K562 (cell line): ENCODE data around the gene GMPR2. TPM values are rescaled to one million over a fixed set of nuclear protein-coding genes. Genes with fewer than 3 reads are reported as not detected.
A peak's percentile ranks its signal among the peaks of the same experiment; 100 is the strongest.

Experiments used
- ATAC-seq: fragments of 200-7000 bp; cut with Tn5 transposase; 3 replicates; pipeline ENCODE4 v1.9.1; 2020; ENCODE audit warnings: moderate library complexity
- BruUV-seq: library from RNA; stranded (reverse); fragments of 400-500 nt; replicated peaks from 2 replicates; lab custom pipeline; 2021; lab: Mats Ljungman, UMichigan
- CTCF ChIA-PET: fragments of 300-600 bp; formaldehyde crosslinking; extraction: SDS; loops from one replicate; lab custom pipeline; 2021; ENCODE audit warnings: low intra/inter-chr PET ratio; lab: Yijun Ruan, JAX
- POLR2A ChIA-PET: fragments of 300-600, 350-650 bp; sonication (Branson Sonifier 250); formaldehyde crosslinking; extraction: SDS; loops from one replicate; lab custom pipeline; 2021; ENCODE audit warnings: antibody characterized with exemption, inconsistent platforms; lab: Yijun Ruan, JAX
- DNase-seq, 4 experiments: peaks; one replicate each; pipeline versions ENCODE4 v3.0.0 to v3.0.0-alpha.2; 2011 to 2018; ENCODE audit warnings: low spot score in 3 of 4, mixed read lengths in 3 of 4; ENCODE audit errors: extremely low read depth in 1 of 4
- FAIRE-seq: peaks from 2 replicates; lab custom pipeline; 2011; peaks lifted over from hg19 to GRCh38; lab: Jason Lieb, UNC
- H2AFZ ChIP-seq: 2 replicates; pipeline ENCODE4 v1.6.0; 2011; ENCODE audit warnings: low read depth, low read length, control low read depth, inconsistent platforms
- H3K27ac ChIP-seq: fragments of 200-600 bp; 3 replicates; pipeline ENCODE4 v1.8.0; 2011; ENCODE audit warnings: low read depth, mild to moderate bottlenecking, control low read depth, inconsistent platforms, low read length, moderate library complexity, mixed read lengths; ENCODE audit errors: extremely low read depth
- H3K27me3 ChIP-seq, 2 experiments: fragments of 300-600 bp in 1 of 2; 2 replicates in 1 of 2; 3 replicates in 1 of 2; pipeline versions ENCODE4 v1.6.0 to v1.8.0; 2011; ENCODE audit warnings: inconsistent platforms in 2 of 2, low read length in 2 of 2, mild to moderate bottlenecking in 1 of 2, mixed read lengths in 1 of 2, moderate library complexity in 1 of 2; ENCODE audit not compliant: control insufficient read depth in 2 of 2, insufficient read depth in 2 of 2
- H3K36me3 ChIP-seq: fragments of 300-600 bp; 3 replicates; pipeline ENCODE4 v1.8.0; 2011; ENCODE audit warnings: mild to moderate bottlenecking, low read length, inconsistent platforms; ENCODE audit not compliant: control insufficient read depth, insufficient read depth
- H3K4me1 ChIP-seq, 2 experiments: fragments of 200-600 bp in 1 of 2; replicated peaks in 1 of 2; 2 replicates in 1 of 2; 3 replicates in 1 of 2; pipeline versions ENCODE4 v1.5.1 to v1.8.0; 2011; ENCODE audit warnings: inconsistent platforms in 2 of 2, low read length in 2 of 2, mild to moderate bottlenecking in 1 of 2, mixed read lengths in 1 of 2, moderate library complexity in 1 of 2; ENCODE audit not compliant: control insufficient read depth in 2 of 2, insufficient read depth in 2 of 2
- H3K4me2 ChIP-seq: 2 replicates; pipeline ENCODE4 v1.6.1; 2011; ENCODE audit warnings: low read length, control low read depth, inconsistent platforms, mixed read lengths; ENCODE audit not compliant: insufficient read depth
- H3K4me3 ChIP-seq: fragments of 200-600 bp; sonication (generic), shearing (Covaris generic); 2 replicates; pipeline ENCODE4 v1.5.1; 2016; ENCODE audit warnings: control low read depth, inconsistent platforms
- H3K79me2 ChIP-seq: fragments of 200-600 bp; 3 replicates; pipeline ENCODE4 v1.8.0; 2011; ENCODE audit warnings: low read length, inconsistent platforms; ENCODE audit not compliant: control insufficient read depth, insufficient read depth
- H3K9ac ChIP-seq, 2 experiments: 2 replicates each; pipeline versions ENCODE4 v1.6.0 to v1.6.1; 2011; ENCODE audit warnings: low read depth in 2 of 2, low read length in 2 of 2, control low read depth in 1 of 2, inconsistent platforms in 1 of 2, mild to moderate bottlenecking in 1 of 2, mixed read lengths in 1 of 2; ENCODE audit not compliant: insufficient read depth in 1 of 2
- H3K9me1 ChIP-seq: one replicate; pipeline ENCODE4 v1.6.0; 2011; ENCODE audit warnings: inconsistent platforms, mild to moderate bottlenecking, low read length, moderate library complexity; ENCODE audit not compliant: control insufficient read depth, insufficient read depth
- H3K9me3 ChIP-seq: replicated peaks from 2 replicates; pipeline ENCODE4 v1.5.1; 2011; ENCODE audit warnings: low read depth, low read length, inconsistent platforms; ENCODE audit not compliant: control insufficient read depth, insufficient read depth
- H4K20me1 ChIP-seq: replicated peaks from 2 replicates; pipeline ENCODE4 v1.6.1; 2011; ENCODE audit warnings: low read length, inconsistent platforms, mixed read lengths; ENCODE audit not compliant: control insufficient read depth, insufficient read depth
- CREB3L1 ChIP-seq: fragments of 450-650 bp; IDR thresholded peaks from 2 replicates; pipeline ENCODE4 v1.6.1; 2014; ENCODE audit warnings: low read depth, mild to moderate bottlenecking, moderate library complexity, borderline replicate concordance
- DEAF1 ChIP-seq: fragments of 450-650 bp; formaldehyde crosslinking; IDR thresholded peaks from 2 replicates; pipeline ENCODE4 v1.4.0; 2020; ENCODE audit warnings: mild to moderate bottlenecking, moderate library complexity
- HDGF ChIP-seq: fragments of 450-650 bp; IDR thresholded peaks from 2 replicates; pipeline ENCODE4 v1.6.1; 2016
- HNRNPK ChIP-seq: fragments of 200-400 bp; formaldehyde crosslinking; IDR thresholded peaks from one replicate; pipeline ENCODE4 v1.6.1; 2018; ENCODE audit warnings: mild to moderate bottlenecking, low read depth, low read length; ENCODE audit not compliant: poor library complexity, severe bottlenecking
- IRF9 ChIP-seq: fragments of 450-650 bp; IDR thresholded peaks from 2 replicates; pipeline ENCODE4 v1.6.1; 2016; ENCODE audit warnings: missing biosample characterization, missing genetic modification characterization
- MAZ ChIP-seq, 2 experiments: fragments of 450-650 bp in 1 of 2; sonication (generic) in 1 of 2; formaldehyde crosslinking; IDR thresholded peaks in 1 of 2; conservative IDR thresholded peaks in 1 of 2; 2 replicates each; pipeline versions ENCODE4 v1.4.0 to v1.5.0; 2020; ENCODE audit warnings: mild to moderate bottlenecking in 1 of 2, missing genetic modification reagents in 1 of 2
- POLR2AphosphoS2 ChIP-seq: IDR thresholded peaks from 2 replicates; pipeline ENCODE4 v1.6.1; 2012; ENCODE audit warnings: low read length, improper control_type of control experiment
- PTRF ChIP-seq: fragments of 450-650 bp; IDR thresholded peaks from 2 replicates; pipeline ENCODE4 v1.6.1; 2016; ENCODE audit warnings: mild to moderate bottlenecking, missing genetic modification characterization, missing compliant biosample characterization
- RFX5 ChIP-seq: IDR thresholded peaks from 2 replicates; pipeline ENCODE4 v1.6.1; 2011; ENCODE audit warnings: low read depth, mild to moderate bottlenecking, improper control_type of control experiment, low read length
- SNRNP70 ChIP-seq: fragments of 200-400 bp; formaldehyde crosslinking; optimal IDR thresholded peaks from 2 replicates; pipeline ENCODE3; 2017; ENCODE audit warnings: low read depth, low read length
- SRSF3 ChIP-seq: fragments of 200-400 bp; formaldehyde crosslinking; IDR thresholded peaks from 2 replicates; pipeline ENCODE4 v1.6.1; 2016; ENCODE audit warnings: mild to moderate bottlenecking, low read length, moderate library complexity; ENCODE audit not compliant: insufficient read depth
- WGBS: fragments of 100-300 bp; shearing (Covaris generic); methylation state at CpG from one replicate; pipeline ENCODE4 v1.1.6; 2016; ENCODE audit warnings: low coverage, mixed read lengths; ENCODE audit not compliant: insufficient coverage; ENCODE audit errors: missing lambda C conversion rate; 5-methylcytosine and 5-hydroxymethylcytosine counted together
- in situ Hi-C: fragments of 300-500 bp; cut with MboI; formaldehyde crosslinking; loops from 4 replicates; pipeline ENCODE4 v1.15.0; 2018; ENCODE audit warnings: inconsistent platforms, mixed read lengths
- intact Hi-C: fragments of 100-400 bp; cut with micrococcal nuclease; formaldehyde crosslinking; loops from 2 replicates; pipeline ENCODE4 v1.14.2; 2022
- polyA plus RNA-seq, 8 experiments: library from polyadenylated mRNA; depleted of rRNA in 4 of 8; stranded (reverse) in 5 of 8; unstranded in 3 of 8; fragments of >200 nt; fragmentation: Nextera tagmentation in 2 of 8; fragmentation: Illumina TruSeq in 1 of 8; extraction: Ambion mirVana in 2 of 8; extraction: Trizol in 1 of 8; gene quantifications; 2 replicates each; pipeline versions ENCODE4 v1.2.1 to v1.2.3, GENCODE V29; 2011 to 2014; ENCODE audit warnings: inconsistent platforms in 1 of 8, missing spikeins in 1 of 8
- total RNA-seq, 7 experiments: library from RNA; depleted of rRNA in 6 of 7; stranded (reverse); fragments of >200 nt in 6 of 7; fragmentation: Illumina TruSeq in 2 of 7; extraction: Trizol in 2 of 7; gene quantifications; 2 replicates each; pipeline versions ENCODE4 v1.2.1 to v1.2.3, GENCODE V29; 2011 to 2021; ENCODE audit warnings: low replicate concordance in 1 of 7

Gene GMPR2
- total and polyA plus RNA-seq, 9 of the 15 experiments (the other 6 are each of a cell fraction or from before 2014, with no cell fraction given): 26.4 to 67.4 (median 36.3) TPM

DNA sequence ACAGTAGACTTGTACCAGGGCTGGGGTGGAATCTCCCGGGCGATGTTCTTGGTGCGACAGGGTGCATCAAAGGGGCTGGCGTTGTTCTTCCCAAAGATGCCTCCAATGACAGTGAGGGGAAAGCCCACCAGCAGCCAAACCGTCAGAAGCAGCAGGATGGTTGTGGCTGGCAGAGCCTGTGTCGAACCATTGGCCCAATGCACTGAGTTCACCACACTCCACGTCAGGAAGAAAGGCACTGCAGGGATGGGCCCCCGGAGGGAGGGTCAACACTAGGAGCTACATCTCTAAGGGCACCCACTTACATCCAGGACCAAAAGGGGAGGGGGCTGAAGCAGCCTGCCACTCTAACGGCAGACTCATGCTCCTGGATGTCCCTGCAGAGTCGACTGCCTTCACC lies 42.3 kb upstream of the GMPR2 start:
- in situ Hi-C loops (no loop called here), intact Hi-C loops (no loop called here)
- ChIA-PET CTCF (no interaction called here), POLR2A (interaction anchor here (1.0 kb wide), 1 partner anchor 11 kb away, joined by 3 read pairs; no protein-coding TSS in a partner anchor)
- Histone ChIP-seq H3K4me3 (no peak overlapping the region), H2AFZ (no peak overlapping the region), H3K27ac (no peak overlapping the region), H3K9me3 (no peaks in the 10 kb centered on the region), H3K27me3 (no peaks in the 10 kb centered on the region), H3K36me3 (peaks cover 56% of the 10 kb centered on the region; the same call in 2 of the 3 replicates), H3K79me2 (peaks cover 39% of the 10 kb centered on the region), H3K4me1 (peaks cover 6 to 28% of the 10 kb centered on the region in 2 experiments; a peak in 3 of 5 replicates), H3K9ac (peak overlapping the region in 1 of 2 experiments; percentile 26; a peak in 1 of 4 replicates), H3K4me2 (no peak overlapping the region), H3K9me1 (peaks cover 3% of the 10 kb centered on the region)
- FAIRE-seq (no peak), ATAC-seq (no peak), DNase-seq (no peak)
- BruUV-seq: no TSS peak
- WGBS: 91% methylated on average over 10 of the region's 10 CpGs
- no peak for TF ChIP-seq HDGF
- no peak for TF ChIP-seq POLR2AphosphoS2
- TF ChIP-seq DEAF1 (CRISPR knock-in tag): no peak
- TF ChIP-seq, all 486 proteins: peak for 0
- H4K20me1 ChIP-seq: peaks cover 9% of the 10 kb centered on the region; the same call in 1 of the 2 replicates

GRCh38 chr14:24192933-24193332 lies 39.8 kb upstream of the GMPR2 start:
- DNase-seq (no peak), ATAC-seq (no peak), FAIRE-seq (no peak)
- no TSS peak for BruUV-seq
- Histone ChIP-seq H3K9me3 (no peaks in the 10 kb centered on the region), H3K9me1 (peaks cover 2% of the 10 kb centered on the region), H3K27me3 (no peaks in the 10 kb centered on the region), H3K4me1 (peaks cover 6 to 23% of the 10 kb centered on the region in 2 experiments; a peak in 3 of 5 replicates), H3K9ac (no peak overlapping the region), H3K4me3 (no peak overlapping the region), H3K4me2 (no peak overlapping the region), H3K79me2 (peaks cover 53% of the 10 kb centered on the region), H3K36me3 (peaks cover 31% of the 10 kb centered on the region; the same call in 2 of the 3 replicates), H2AFZ (no peak overlapping the region), H3K27ac (no peak overlapping the region), H4K20me1 (peaks cover 4% of the 10 kb centered on the region; the same call in 1 of the 2 replicates)
- ChIA-PET POLR2A (no interaction called here), CTCF (no interaction called here)
- WGBS: 99% methylated on average over 10 of the region's 15 CpGs
- intact Hi-C loops: no loop called here
- TF ChIP-seq CREB3L1 (no peak), HNRNPK (no peak), IRF9 (no peak), PTRF (tag) (no peak), SRSF3 (no peak), RFX5 (no peak), MAZ (CRISPR knock-in tag; conservative IDR thresholded peaks at IDR 0.05 in 1 of 2, IDR thresholded peaks at IDR 0.05 in 1 of 2) (no peak), SNRNP70 (no peak)
- in situ Hi-C loops: no loop called here
